Hepatocyte (in vitro differentiated cells): Measurements from ENCODE around the gene TMEM14A. TPM values are rescaled to one million over a fixed set of nuclear protein-coding genes. Genes with fewer than 3 reads are reported as not detected.
A peak's percentile ranks its signal among the peaks of the same experiment; 100 is the strongest.

ENCODE experiments used
- DNase-seq: peaks from one replicate; pipeline ENCODE4 v3.0.0-alpha.2; 2016; ENCODE audit warnings: low spot score
- H2AFZ ChIP-seq: fragments of 200-600 bp; sonication (generic); 2 replicates; pipeline ENCODE4 v1.6.0; 2016; ENCODE audit warnings: antibody characterized with exemption, mild to moderate bottlenecking
- H3K27ac ChIP-seq: fragments of 200-600 bp; sonication (generic); 2 replicates; pipeline ENCODE4 v1.5.1; 2016; ENCODE audit warnings: mild to moderate bottlenecking
- H3K27me3 ChIP-seq: fragments of 200-600 bp; sonication (generic); 2 replicates; pipeline ENCODE4 v1.6.1; 2016
- H3K36me3 ChIP-seq: fragments of 200-600 bp; sonication (generic); replicated peaks from 2 replicates; pipeline ENCODE4 v1.5.1; 2016; ENCODE audit warnings: low read depth; ENCODE audit not compliant: insufficient read depth
- H3K4me1 ChIP-seq: fragments of 200-600 bp; sonication (generic); 2 replicates; pipeline ENCODE4 v1.5.1; 2016; ENCODE audit warnings: mild to moderate bottlenecking, moderate library complexity; ENCODE audit not compliant: insufficient read depth
- H3K4me2 ChIP-seq: fragments of 200-600 bp; sonication (generic); 2 replicates; pipeline ENCODE4 v1.6.0; 2016
- H3K4me3 ChIP-seq: fragments of 200-600 bp; sonication (generic); 2 replicates; pipeline ENCODE4 v1.5.1; 2016; ENCODE audit warnings: mild to moderate bottlenecking
- H3K79me2 ChIP-seq: fragments of 200-600 bp; sonication (generic); 2 replicates; pipeline ENCODE4 v1.6.0; 2017; ENCODE audit warnings: mild to moderate bottlenecking
- H3K9me2 ChIP-seq: fragments of 200-600 bp; sonication (generic); replicated peaks from 2 replicates; pipeline ENCODE4 v1.6.0; 2017; ENCODE audit warnings: mild to moderate bottlenecking; ENCODE audit not compliant: insufficient read depth
- H3K9me3 ChIP-seq: fragments of 200-600 bp; sonication (generic); 2 replicates; pipeline ENCODE4 v1.5.1; 2016; ENCODE audit warnings: low read depth, mild to moderate bottlenecking
- H4K20me1 ChIP-seq: fragments of 200-600 bp; sonication (generic); 2 replicates; pipeline ENCODE4 v1.6.0; 2016; ENCODE audit warnings: mild to moderate bottlenecking; ENCODE audit not compliant: insufficient read depth, poor library complexity, severe bottlenecking
- CTCF ChIP-seq: fragments of 200-600 bp; sonication (generic); IDR thresholded peaks from 2 replicates; pipeline ENCODE4 v1.5.1; 2016; ENCODE audit warnings: antibody characterized with exemption, mild to moderate bottlenecking; ENCODE audit not compliant: poor library complexity
- EZH2 ChIP-seq: fragments of 200-600 bp; sonication (generic); IDR thresholded peaks from 2 replicates; pipeline ENCODE4 v1.6.1; 2016; ENCODE audit warnings: antibody characterized with exemption, mild to moderate bottlenecking, borderline replicate concordance
- EZH2phosphoT487 ChIP-seq: fragments of 200-600 bp; sonication (generic); IDR thresholded peaks from one replicate; pipeline ENCODE4 v1.6.1; 2018; ENCODE audit warnings: antibody characterized with exemption, mild to moderate bottlenecking, low read depth, moderate library complexity; ENCODE audit not compliant: unreplicated experiment, severe bottlenecking
- WGBS: methylation state at CpG from one replicate; pipeline ENCODE4 v1.1.6; 2016; ENCODE audit warnings: low lambda C conversion rate; ENCODE audit errors: missing lambda C conversion rate; 5-methylcytosine and 5-hydroxymethylcytosine counted together
- polyA plus RNA-seq: library from polyadenylated mRNA; unstranded; fragments of >200 nt; fragmentation: Nextera tagmentation; extraction: Ambion mirVana; gene quantifications from 2 replicates; pipeline ENCODE4 v1.2.1, GENCODE V29; 2016
- small RNA-seq: library from RNA; depleted of rRNA; stranded (forward); fragments of <200 nt; gene quantifications from one replicate; pipeline ENCODE3, GENCODE V24; 2014
- total RNA-seq: library from RNA; depleted of rRNA; stranded (reverse); fragments of >200 nt; gene quantifications from 2 replicates; pipeline ENCODE4 v1.2.3, GENCODE V29; 2014

Gene TMEM14A
- total and polyA plus RNA-seq, 2 experiments from 2014 or later: 84.5 to 86.9 TPM

GRCh38 chr6:52734072-52734471, 63.2 kb downstream of the TMEM14A start:
- Histone ChIP-seq H3K79me2 (no peaks in the 10 kb centered on the region), H3K4me3 (no peak overlapping the region), H3K36me3 (no peaks in the 10 kb centered on the region), H2AFZ (no peak overlapping the region), H3K4me1 (peaks cover 4% of the 10 kb centered on the region), H3K27me3 (no peaks in the 10 kb centered on the region), H3K9me3 (no peaks in the 10 kb centered on the region), H3K4me2 (no peak overlapping the region), H3K27ac (no peak overlapping the region), H3K9me2 (no peaks in the 10 kb centered on the region), H4K20me1 (no peaks in the 10 kb centered on the region)
- 100% methylated on average over 3 of the region's 3 CpGs for WGBS
- no peak for TF ChIP-seq CTCF
- TF ChIP-seq EZH2: no peak
- TF ChIP-seq EZH2phosphoT487: no peak
- no peak for DNase-seq

GRCh38 chr6:52735071-52735470, 64.2 kb downstream of the TMEM14A start:
- Histone ChIP-seq H4K20me1 (no peaks in the 10 kb centered on the region), H3K4me2 (no peak overlapping the region), H3K4me3 (no peak overlapping the region), H3K9me3 (no peaks in the 10 kb centered on the region), H3K36me3 (no peaks in the 10 kb centered on the region), H3K79me2 (no peaks in the 10 kb centered on the region), H3K9me2 (no peaks in the 10 kb centered on the region), H3K27me3 (no peaks in the 10 kb centered on the region), H3K4me1 (peaks cover 9% of the 10 kb centered on the region), H3K27ac (no peak overlapping the region), H2AFZ (no peak overlapping the region)
- TF ChIP-seq EZH2phosphoT487: no peak
- no peak for TF ChIP-seq EZH2
- no peak for TF ChIP-seq CTCF
- WGBS: 65% methylated on average over 6 of the region's 6 CpGs
- DNase-seq: peak; percentile 48

GRCh38 chr6:52736145-52736544, 65.2 kb downstream of the TMEM14A start:
- no peak overlapping the region for H3K27ac ChIP-seq
- no peak overlapping the region for H3K4me3 ChIP-seq
- H3K36me3 ChIP-seq: no peaks in the 10 kb centered on the region
- H3K27me3 ChIP-seq: no peaks in the 10 kb centered on the region
- H3K4me1 ChIP-seq: peaks cover 9% of the 10 kb centered on the region
- H3K9me2 ChIP-seq: no peaks in the 10 kb centered on the region
- no peaks in the 10 kb centered on the region for H3K9me3 ChIP-seq
- no peaks in the 10 kb centered on the region for H3K79me2 ChIP-seq
- no peak for DNase-seq
- H2AFZ ChIP-seq: no peak overlapping the region
- 75% methylated on average over 1 of the region's 1 CpG for WGBS
- H4K20me1 ChIP-seq: no peaks in the 10 kb centered on the region
- no peak overlapping the region for H3K4me2 ChIP-seq
- TF ChIP-seq CTCF: no peak
- TF ChIP-seq EZH2phosphoT487: no peak
- no peak for TF ChIP-seq EZH2

Small RNAs within 50 kb of the gene (small RNA-seq; reads per million reads assigned to genes)
- gene AL109918.2: not detected

Other genes starting within 250 kb of the TMEM14A start
- 47.6 and 48.2 TPM in 2 replicates for gene TRAM2, start 94.1 kb upstream of the TMEM14A start, total RNA-seq
- 20.8 and 29.6 TPM in 2 replicates for gene TRAM2, start 94.1 kb upstream of the TMEM14A start, polyA plus RNA-seq
- gene GSTA2, start 92.4 kb downstream of the TMEM14A start, total RNA-seq: 402 and 441 TPM in 2 replicates
- gene GSTA2, start 92.4 kb downstream of the TMEM14A start, polyA plus RNA-seq: 305 and 383 TPM in 2 replicates
- gene GSTA1, start 132.7 kb downstream of the TMEM14A start, total RNA-seq: 1,177 and 1,195 TPM in 2 replicates
- 767 and 1,158 TPM in 2 replicates for gene GSTA1, start 132.7 kb downstream of the TMEM14A start, polyA plus RNA-seq
- not detected in 2 replicates for gene GSTA5, start 169.7 kb downstream of the TMEM14A start, total RNA-seq
- not detected in 2 replicates for gene GSTA5, start 169.7 kb downstream of the TMEM14A start, polyA plus RNA-seq
- gene GSTA3, start 238.6 kb downstream of the TMEM14A start, total RNA-seq: not detected in 2 replicates
- not detected in 2 replicates for gene GSTA3, start 238.6 kb downstream of the TMEM14A start, polyA plus RNA-seq